Measurements from ENCODE around the gene ST6GALNAC1. TPM values are rescaled to one million over a fixed set of nuclear protein-coding genes. Genes with fewer than 3 reads are reported as not detected.

ST6GALNAC1 gene
- total and polyA plus RNA-seq, 2 donors = 1.4 to 1.6 TPM

DNA sequence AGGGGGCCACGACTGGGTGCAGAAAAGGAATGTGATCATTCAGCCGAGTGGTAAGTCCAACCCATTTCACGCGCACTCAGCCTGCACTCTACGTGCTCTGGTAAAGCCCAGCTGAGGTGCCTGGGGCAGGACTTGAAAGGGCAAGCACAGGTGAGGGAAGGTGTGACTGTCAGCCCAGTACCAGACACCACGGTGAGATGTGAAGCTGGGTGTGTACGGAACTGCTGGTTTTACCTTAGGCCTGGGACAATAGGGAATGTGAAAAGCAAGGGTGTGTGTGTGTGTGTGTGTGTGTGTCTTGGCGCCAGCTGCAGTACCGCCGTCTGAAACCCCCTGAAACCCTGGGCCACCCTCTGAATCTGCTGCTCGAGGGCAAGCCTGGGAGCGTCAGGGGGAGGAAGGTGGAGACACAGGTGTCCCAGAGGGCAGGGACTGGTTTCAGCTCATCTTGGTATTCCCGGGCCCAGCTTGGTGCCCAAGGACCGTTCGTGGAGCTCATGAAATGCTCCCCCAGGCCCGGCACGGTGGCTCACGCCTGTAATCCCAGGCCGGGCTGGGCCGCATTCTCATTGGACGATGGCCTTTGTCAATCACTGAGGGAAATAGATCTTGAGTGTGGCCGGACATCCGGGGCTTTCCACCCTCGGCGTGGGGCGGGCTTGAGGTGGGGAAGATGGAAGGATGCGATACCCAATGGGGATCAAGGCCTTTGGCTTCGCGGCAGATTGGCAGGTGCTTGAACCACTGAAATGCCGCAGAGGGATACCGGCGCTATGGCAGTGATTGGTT is 27.8 kb upstream of the ST6GALNAC1 start:
- DNase-seq (ENCODE audit: low read depth in 6 of 9, low spot score in 9 of 9) = peak; percentile 99 to 100 (median 100)
- no peaks in the 10 kb centered on the region for H3K27me3 ChIP-seq (ENCODE audit: control insufficient read depth in 2 of 2, insufficient read depth in 1 of 2, low read length in 1 of 2)
- peaks cover 33 to 49% of the 10 kb centered on the region in 2 donors for H3K4me1 ChIP-seq (ENCODE audit: control insufficient read depth in 2 of 2, insufficient read depth in 2 of 2, low read length in 2 of 2)
- H3K27ac ChIP-seq (ENCODE audit: low read depth in 1 of 2, low read length in 1 of 2) = peak overlapping the region; percentile 99 to 100
- 23% methylated on average over 32 of the region's 32 CpGs for WGBS
- peaks cover 0 to 2% of the 10 kb centered on the region in 2 donors for H3K9me3 ChIP-seq (ENCODE audit: control insufficient read depth in 2 of 2, insufficient read depth in 1 of 2, low read length in 1 of 2)
- H3K36me3 ChIP-seq (ENCODE audit: control insufficient read depth in 2 of 2, insufficient read depth in 2 of 2, low read length in 1 of 2) = no peaks in the 10 kb centered on the region
- H3K4me3 ChIP-seq (ENCODE audit: low read length in 2 of 2) = peak overlapping the region; percentile 83 to 97

DNA sequence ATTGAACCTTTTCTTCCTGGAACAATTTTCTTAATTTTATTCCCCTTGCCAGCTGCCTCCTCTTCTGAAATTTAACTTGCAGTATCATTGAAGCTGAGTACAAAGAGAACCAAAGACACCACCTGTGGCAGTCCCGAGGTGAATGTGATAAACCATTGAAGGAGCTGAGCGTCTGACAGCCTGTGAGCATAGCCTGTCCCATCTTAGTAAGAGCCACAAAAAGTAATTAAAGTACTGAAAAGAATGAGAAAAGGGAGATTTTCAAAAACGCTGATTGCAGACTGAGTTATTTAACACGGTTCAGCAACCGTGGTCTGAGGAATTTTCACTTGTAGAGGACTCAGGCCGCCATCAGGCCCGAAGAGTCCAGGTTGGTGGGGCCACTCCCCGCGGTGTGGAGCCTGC is 27.2 kb upstream of the ST6GALNAC1 start:
- Histone ChIP-seq H3K27me3 (ENCODE audit: control insufficient read depth in 2 of 2, insufficient read depth in 1 of 2, low read length in 1 of 2) (no peaks in the 10 kb centered on the region), H3K36me3 (ENCODE audit: control insufficient read depth in 2 of 2, insufficient read depth in 2 of 2, low read length in 1 of 2) (no peaks in the 10 kb centered on the region), H3K4me1 (ENCODE audit: control insufficient read depth in 2 of 2, insufficient read depth in 2 of 2, low read length in 2 of 2) (peaks cover 33 to 49% of the 10 kb centered on the region in 2 donors), H3K9me3 (ENCODE audit: control insufficient read depth in 2 of 2, insufficient read depth in 1 of 2, low read length in 1 of 2) (peaks cover 0 to 2% of the 10 kb centered on the region in 2 donors), H3K27ac (ENCODE audit: low read depth in 1 of 2, low read length in 1 of 2) (peak overlapping the region; percentile 88 to 100), H3K4me3 (ENCODE audit: low read length in 2 of 2) (peak overlapping the region in 1 of 2 donors; percentile 97)
- DNase-seq (ENCODE audit: low read depth in 6 of 9, low spot score in 9 of 9) = peak in 5 of 9 donors; percentile 34 to 76 (median 47)
- WGBS = 72% methylated on average over 9 of the region's 9 CpGs

DNA sequence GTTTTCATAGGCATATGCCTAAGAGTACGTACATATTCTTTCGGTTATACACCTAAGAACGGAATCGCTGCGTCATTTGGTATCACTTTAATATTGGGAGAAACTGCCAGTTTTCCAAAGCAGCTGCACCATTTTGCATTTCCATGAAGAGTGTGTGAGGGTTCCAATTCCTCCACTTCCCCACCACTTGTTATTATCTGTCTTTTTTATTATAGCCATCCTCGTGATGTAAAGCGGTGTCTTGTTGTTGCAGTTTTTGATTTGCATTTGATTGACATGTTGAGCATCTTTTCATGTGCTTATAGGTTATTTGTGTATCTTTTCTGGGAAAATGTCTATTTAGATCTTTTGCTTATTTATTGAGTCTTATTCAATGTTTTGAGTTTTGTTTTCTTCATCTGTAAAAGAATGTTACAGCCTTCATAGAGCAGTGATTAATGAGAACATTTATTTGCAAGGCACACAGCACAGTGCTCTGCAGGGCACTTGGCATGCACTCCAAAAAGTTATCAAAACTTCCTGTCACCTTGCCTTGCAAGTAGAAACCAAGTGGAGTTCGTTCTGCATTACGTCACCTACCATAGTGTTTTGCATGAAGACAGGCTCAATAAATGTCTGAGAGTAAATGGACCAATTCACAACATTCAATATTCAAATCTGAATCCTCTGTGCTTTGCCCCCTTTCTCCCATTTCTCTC is 26.6 kb upstream of the ST6GALNAC1 start:
- Histone ChIP-seq H3K27ac (ENCODE audit: low read depth in 1 of 2, low read length in 1 of 2) (peak overlapping the region; percentile 88 to 100), H3K36me3 (ENCODE audit: control insufficient read depth in 2 of 2, insufficient read depth in 2 of 2, low read length in 1 of 2) (no peaks in the 10 kb centered on the region), H3K9me3 (ENCODE audit: control insufficient read depth in 2 of 2, insufficient read depth in 1 of 2, low read length in 1 of 2) (peaks cover 0 to 2% of the 10 kb centered on the region in 2 donors), H3K4me1 (ENCODE audit: control insufficient read depth in 2 of 2, insufficient read depth in 2 of 2, low read length in 2 of 2) (peaks cover 33 to 49% of the 10 kb centered on the region in 2 donors), H3K4me3 (ENCODE audit: low read length in 2 of 2) (no peak overlapping the region), H3K27me3 (ENCODE audit: control insufficient read depth in 2 of 2, insufficient read depth in 1 of 2, low read length in 1 of 2) (no peaks in the 10 kb centered on the region)
- DNase-seq (ENCODE audit: low read depth in 6 of 9, low spot score in 9 of 9) = peak in 5 of 9 donors; percentile 27 to 76 (median 46)
- 87% methylated on average over 9 of the region's 9 CpGs for WGBS

DNA sequence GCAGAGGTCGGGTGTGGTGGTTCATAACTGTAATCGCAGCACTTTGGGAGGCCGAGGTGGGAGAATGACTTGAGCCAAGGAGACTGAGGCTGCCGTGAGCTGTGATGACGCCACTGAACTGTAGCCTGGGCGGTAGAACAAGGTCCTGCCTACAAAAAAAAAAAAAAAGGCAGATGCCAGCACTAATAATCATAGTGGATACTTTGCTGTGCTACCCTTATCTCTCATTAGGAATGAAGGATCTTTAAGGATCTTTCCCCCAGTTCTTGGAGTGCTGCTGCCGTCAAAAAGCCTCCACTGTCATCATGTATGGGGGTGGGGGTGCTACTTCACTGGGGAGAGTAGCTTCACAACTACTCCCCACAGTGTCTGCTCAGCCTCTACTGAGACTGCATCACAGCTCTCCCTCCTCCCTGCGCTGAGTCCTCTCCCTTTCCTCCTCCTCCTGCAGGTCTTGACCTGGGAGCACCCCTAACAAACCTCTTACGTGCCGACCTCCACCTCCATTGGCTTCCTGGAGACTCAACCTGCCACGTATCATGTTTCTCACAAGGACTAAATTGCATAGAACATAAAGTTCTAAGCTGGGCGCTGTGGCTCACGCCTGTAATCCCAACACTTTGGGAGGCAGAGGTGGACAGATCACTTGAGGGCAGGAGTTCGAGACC is 24.4 kb upstream of the ST6GALNAC1 start:
- Histone ChIP-seq H3K27me3 (ENCODE audit: control insufficient read depth in 2 of 2, insufficient read depth in 1 of 2, low read length in 1 of 2) (no peaks in the 10 kb centered on the region), H3K9me3 (ENCODE audit: control insufficient read depth in 2 of 2, insufficient read depth in 1 of 2, low read length in 1 of 2) (peaks cover 0 to 2% of the 10 kb centered on the region in 2 donors), H3K36me3 (ENCODE audit: control insufficient read depth in 2 of 2, insufficient read depth in 2 of 2, low read length in 1 of 2) (no peaks in the 10 kb centered on the region), H3K4me1 (ENCODE audit: control insufficient read depth in 2 of 2, insufficient read depth in 2 of 2, low read length in 2 of 2) (peaks cover 22 to 30% of the 10 kb centered on the region in 2 donors), H3K27ac (ENCODE audit: low read depth in 1 of 2, low read length in 1 of 2) (no peak overlapping the region), H3K4me3 (ENCODE audit: low read length in 2 of 2) (no peak overlapping the region)
- DNase-seq (ENCODE audit: low read depth in 6 of 9, low spot score in 9 of 9) = no peak
- WGBS = 93% methylated on average over 14 of the region's 14 CpGs

DNA sequence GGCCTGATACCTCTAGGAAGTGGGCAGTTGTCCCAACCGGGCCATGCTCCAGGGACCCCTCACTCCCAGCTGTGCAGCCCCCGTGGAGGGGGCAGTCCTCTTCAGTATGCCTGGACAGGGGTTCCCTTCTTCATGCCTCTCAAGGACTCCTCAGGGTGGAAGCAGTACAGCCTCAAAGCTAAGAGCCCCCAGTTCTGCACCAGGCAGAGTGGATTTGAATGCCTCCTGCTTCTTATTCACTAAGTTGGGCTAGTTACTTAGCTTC is 23.9 kb upstream of the ST6GALNAC1 start:
- H3K9me3 ChIP-seq (ENCODE audit: control insufficient read depth in 2 of 2, insufficient read depth in 1 of 2, low read length in 1 of 2) = peaks cover 0 to 2% of the 10 kb centered on the region in 2 donors
- peaks cover 17 to 25% of the 10 kb centered on the region in 2 donors for H3K4me1 ChIP-seq (ENCODE audit: control insufficient read depth in 2 of 2, insufficient read depth in 2 of 2, low read length in 2 of 2)
- no peak overlapping the region for H3K4me3 ChIP-seq (ENCODE audit: low read length in 2 of 2)
- no peaks in the 10 kb centered on the region for H3K27me3 ChIP-seq (ENCODE audit: control insufficient read depth in 2 of 2, insufficient read depth in 1 of 2, low read length in 1 of 2)
- H3K27ac ChIP-seq (ENCODE audit: low read depth in 1 of 2, low read length in 1 of 2) = peak overlapping the region in 1 of 2 donors; percentile 59
- no peak for DNase-seq (ENCODE audit: low read depth in 6 of 9, low spot score in 9 of 9)
- 91% methylated on average over 2 of the region's 2 CpGs for WGBS
- H3K36me3 ChIP-seq (ENCODE audit: control insufficient read depth in 2 of 2, insufficient read depth in 2 of 2, low read length in 1 of 2) = no peaks in the 10 kb centered on the region

DNA sequence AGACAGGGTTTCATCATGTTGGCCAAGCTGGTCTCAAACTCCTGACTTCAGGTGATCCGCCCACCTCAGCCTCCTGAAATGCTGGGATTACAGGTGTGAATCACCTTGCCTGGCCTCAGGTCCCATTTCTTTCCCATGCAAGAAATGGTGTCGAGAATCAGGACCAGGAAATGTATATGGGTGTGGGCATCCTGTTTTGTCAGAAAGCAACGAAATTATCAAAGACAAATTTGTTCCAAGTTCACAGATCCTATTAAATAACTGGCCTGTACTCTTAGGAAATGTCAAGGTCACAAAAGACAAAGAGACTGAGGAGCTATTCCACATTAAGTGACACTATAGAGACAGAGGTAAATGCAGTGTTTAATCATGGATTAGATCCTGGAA is 17.1 kb upstream of the ST6GALNAC1 start:
- DNase-seq (ENCODE audit: low read depth in 6 of 9, low spot score in 9 of 9) = no peak
- Histone ChIP-seq H3K4me3 (ENCODE audit: low read length in 2 of 2) (no peak overlapping the region), H3K4me1 (ENCODE audit: control insufficient read depth in 2 of 2, insufficient read depth in 2 of 2, low read length in 2 of 2) (peaks cover 9 to 16% of the 10 kb centered on the region in 2 donors), H3K27ac (ENCODE audit: low read depth in 1 of 2, low read length in 1 of 2) (no peak overlapping the region), H3K9me3 (ENCODE audit: control insufficient read depth in 2 of 2, insufficient read depth in 1 of 2, low read length in 1 of 2) (no peaks in the 10 kb centered on the region), H3K36me3 (ENCODE audit: control insufficient read depth in 2 of 2, insufficient read depth in 2 of 2, low read length in 1 of 2) (no peaks in the 10 kb centered on the region), H3K27me3 (ENCODE audit: control insufficient read depth in 2 of 2, insufficient read depth in 1 of 2, low read length in 1 of 2) (no peaks in the 10 kb centered on the region)
- WGBS = 70% methylated on average over 3 of the region's 3 CpGs

DNA sequence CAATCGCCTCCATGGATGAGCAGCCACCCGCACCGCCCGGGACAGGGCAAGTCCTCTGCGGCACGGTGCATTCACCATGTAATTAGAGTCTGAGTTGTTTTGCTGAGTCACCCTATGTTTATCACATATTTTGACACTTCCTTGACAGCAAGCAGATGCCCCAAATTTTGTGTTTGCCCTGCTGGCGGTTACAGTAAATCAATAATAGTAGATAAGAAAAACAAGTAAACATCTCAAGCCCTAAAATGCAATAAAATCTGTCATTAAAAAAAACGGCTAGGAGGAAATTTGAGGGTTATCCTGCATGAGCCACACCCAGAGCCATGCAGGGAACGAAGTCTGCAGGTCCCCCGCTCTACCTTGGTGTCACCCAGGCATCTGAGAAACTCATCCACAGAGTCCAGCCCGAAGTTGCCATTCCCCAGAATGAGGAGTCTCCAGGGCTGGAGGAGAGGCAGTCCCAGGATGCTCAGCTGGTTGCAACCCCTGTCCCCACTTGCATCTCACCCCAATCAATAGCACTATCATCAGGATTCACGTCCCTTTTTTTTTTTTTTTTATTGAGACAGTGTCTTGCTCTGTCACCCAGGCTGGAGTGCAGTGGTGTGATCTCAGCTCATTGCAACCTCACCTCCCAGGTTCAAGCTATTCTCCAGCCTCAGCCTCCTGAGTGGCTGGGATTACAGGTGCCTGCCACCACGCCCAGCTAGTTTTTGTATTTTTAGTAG is 16.5 kb upstream of the ST6GALNAC1 start:
- DNase-seq (ENCODE audit: low read depth in 6 of 9, low spot score in 9 of 9) = peak in 2 of 9 donors; percentile 33 to 51
- 39% methylated on average over 13 of the region's 13 CpGs for WGBS
- peaks cover 9 to 16% of the 10 kb centered on the region in 2 donors for H3K4me1 ChIP-seq (ENCODE audit: control insufficient read depth in 2 of 2, insufficient read depth in 2 of 2, low read length in 2 of 2)
- H3K27me3 ChIP-seq (ENCODE audit: control insufficient read depth in 2 of 2, insufficient read depth in 1 of 2, low read length in 1 of 2) = no peaks in the 10 kb centered on the region
- no peak overlapping the region for H3K27ac ChIP-seq (ENCODE audit: low read depth in 1 of 2, low read length in 1 of 2)
- H3K36me3 ChIP-seq (ENCODE audit: control insufficient read depth in 2 of 2, insufficient read depth in 2 of 2, low read length in 1 of 2) = no peaks in the 10 kb centered on the region
- H3K4me3 ChIP-seq (ENCODE audit: low read length in 2 of 2) = no peak overlapping the region
- H3K9me3 ChIP-seq (ENCODE audit: control insufficient read depth in 2 of 2, insufficient read depth in 1 of 2, low read length in 1 of 2) = no peaks in the 10 kb centered on the region

DNA sequence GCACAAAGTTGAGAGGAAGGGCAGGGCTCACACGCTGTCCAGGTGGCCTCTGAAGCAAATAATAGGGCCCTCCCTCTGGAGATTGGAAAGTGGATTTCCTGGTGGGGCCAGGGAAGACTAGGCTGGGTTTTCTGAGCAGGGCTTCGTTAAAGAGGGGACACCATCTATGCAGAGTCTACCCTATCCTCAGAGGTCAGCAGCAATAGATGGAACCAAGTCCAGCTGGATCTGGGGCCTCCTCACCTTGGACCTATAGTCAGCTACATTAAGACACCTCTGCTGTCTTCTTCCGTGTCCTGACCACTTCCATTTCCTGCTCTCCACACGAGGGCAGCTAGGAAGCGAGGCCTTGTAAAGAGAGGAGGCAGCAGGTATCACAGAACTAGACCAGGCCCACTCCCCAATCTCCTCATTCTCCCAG is 14.7 kb upstream of the ST6GALNAC1 start:
- DNase-seq (ENCODE audit: low read depth in 6 of 9, low spot score in 9 of 9) = no peak
- Histone ChIP-seq H3K4me3 (ENCODE audit: low read length in 2 of 2) (no peak overlapping the region), H3K36me3 (ENCODE audit: control insufficient read depth in 2 of 2, insufficient read depth in 2 of 2, low read length in 1 of 2) (no peaks in the 10 kb centered on the region), H3K4me1 (ENCODE audit: control insufficient read depth in 2 of 2, insufficient read depth in 2 of 2, low read length in 2 of 2) (peaks cover 9 to 16% of the 10 kb centered on the region in 2 donors), H3K27ac (ENCODE audit: low read depth in 1 of 2, low read length in 1 of 2) (no peak overlapping the region), H3K27me3 (ENCODE audit: control insufficient read depth in 2 of 2, insufficient read depth in 1 of 2, low read length in 1 of 2) (no peaks in the 10 kb centered on the region), H3K9me3 (ENCODE audit: control insufficient read depth in 2 of 2, insufficient read depth in 1 of 2, low read length in 1 of 2) (no peaks in the 10 kb centered on the region)
- WGBS = 83% methylated on average over 5 of the region's 5 CpGs

Data from thymus (tissue), 11 donors.